GM10248 (cell line): Measurements from ENCODE around the gene NUAK2.

Experiments used
- CTCF ChIA-PET: fragments of 300-600 bp; sonication (Branson Sonifier 250); formaldehyde crosslinking; extraction: SDS; loops from one replicate; lab custom pipeline; 2021; ENCODE audit warnings: antibody characterized with exemption; lab: Yijun Ruan, JAX
- POLR2A ChIA-PET: fragments of 350-650 bp; sonication (Branson Sonifier 250); formaldehyde crosslinking; extraction: SDS; loops from one replicate; lab custom pipeline; 2020; ENCODE audit warnings: antibody characterized with exemption; lab: Yijun Ruan, JAX
- DNase-seq: peaks from one replicate; pipeline ENCODE4 v3.0.0; 2012; ENCODE audit errors: extremely low spot score
- CTCF ChIP-seq: IDR thresholded peaks from 2 replicates; pipeline ENCODE4 v1.5.1; 2012; ENCODE audit warnings: mild to moderate bottlenecking, low read depth; ENCODE audit errors: extremely low read depth, missing control alignments, control extremely low read depth

Gene NUAK2

GRCh38 chr1:205323794-205324193 is 2.2 kb upstream of the NUAK2 start:
- ChIA-PET CTCF (interaction anchor here (1.3 to 41.3 kb wide), 9 partner anchors 9 to 334 kb away, joined by 3 to 1591 read pairs (median 19); partner anchors contain the start of gene TMCC2), POLR2A (no interaction called here)
- DNase-seq, result no peak
- no peak for TF ChIP-seq CTCF

- CTCF ChIA-PET, result interaction anchor here (0.7 to 41.3 kb wide), 8 partner anchors 18 to 202 kb away, joined by 3 to 1591 read pairs (median 9); no protein-coding TSS in a partner anchor
- no peak for DNase-seq
- POLR2A ChIA-PET, result interaction anchor here (1.2 kb wide), 1 partner anchor 34 kb away, joined by 3 read pairs; no protein-coding TSS in a partner anchor
- no peak for TF ChIP-seq CTCF
Observed at GRCh38 chr1:205321959-205322283, 376 bp upstream of the NUAK2 start.

- CTCF ChIA-PET, result interaction anchor here (1.2 to 41.3 kb wide), 9 partner anchors 6 to 90 kb away, joined by 4 to 1591 read pairs (median 10); no protein-coding TSS in a partner anchor
- no peak for TF ChIP-seq CTCF
- no peak for DNase-seq
- POLR2A ChIA-PET, result interaction anchor here (0.5 to 0.7 kb wide), 2 partner anchors 34 to 210 kb away, joined by 3 to 9 read pairs; no protein-coding TSS in a partner anchor
Observed at GRCh38 chr1:205319081-205320018, 2.2 kb downstream of the NUAK2 start.

- ChIA-PET CTCF (interaction anchor here (1.0 to 41.3 kb wide), 8 partner anchors 7 to 414 kb away, joined by 3 to 1591 read pairs (median 8); no protein-coding TSS in a partner anchor), POLR2A (interaction anchor here (0.5 kb wide), 1 partner anchor 33 kb away, joined by 9 read pairs; no protein-coding TSS in a partner anchor)
- DNase-seq, result no peak
- no peak for TF ChIP-seq CTCF
Observed at GRCh38 chr1:205318231-205318991, 3.1 kb downstream of the NUAK2 start.

- no peak for DNase-seq
- ChIA-PET CTCF (interaction anchor here (0.8 to 41.3 kb wide), 8 partner anchors 8 to 415 kb away, joined by 3 to 1591 read pairs (median 6); no protein-coding TSS in a partner anchor), POLR2A (no interaction called here)
- TF ChIP-seq CTCF, result no peak
Observed at GRCh38 chr1:205317311-205317917, 4.1 kb downstream of the NUAK2 start.
